DND-41 (cell line): ENCODE results near the gene LRIT2.

Source experiments
- ATAC-seq: fragments of 200-7000 bp; cut with Tn5 transposase; 3 replicates; pipeline ENCODE4 v1.9.1; 2021; ENCODE audit warnings: low read depth; ENCODE audit not compliant: insufficient read depth
- DNase-seq: peaks from one replicate; pipeline ENCODE4 v3.0.0-alpha.2; 2020
- H2AFZ ChIP-seq: 2 replicates; pipeline ENCODE4 v1.6.0; 2012; ENCODE audit warnings: low read depth, low read length
- H3K27ac ChIP-seq: 2 replicates; pipeline ENCODE4 v1.5.1; 2012; ENCODE audit warnings: low read length, inconsistent platforms
- H3K27me3 ChIP-seq: fragments of 200-600 bp; sonication (generic); 2 replicates; pipeline ENCODE4 v1.6.0; 2012; ENCODE audit warnings: low read length, mild to moderate bottlenecking, inconsistent platforms; ENCODE audit not compliant: insufficient read depth, poor library complexity
- H3K36me3 ChIP-seq: 2 replicates; pipeline ENCODE4 v1.5.1; 2012; ENCODE audit warnings: low read length, inconsistent platforms; ENCODE audit not compliant: insufficient read depth
- H3K4me1 ChIP-seq: 2 replicates; pipeline ENCODE4 v1.5.1; 2012; ENCODE audit warnings: mild to moderate bottlenecking, low read length; ENCODE audit not compliant: insufficient read depth
- H3K4me2 ChIP-seq: 2 replicates; pipeline ENCODE4 v1.6.0; 2012; ENCODE audit warnings: mild to moderate bottlenecking, moderate library complexity, low read length, inconsistent platforms; ENCODE audit not compliant: insufficient read depth
- H3K4me3 ChIP-seq, 2 experiments: fragments of 200-600 bp in 1 of 2; shearing (Covaris generic) in 1 of 2; 2 replicates each; pipeline ENCODE4 v1.5.1; 2012 to 2016; ENCODE audit warnings: inconsistent platforms in 2 of 2, low read length in 2 of 2, mild to moderate bottlenecking in 2 of 2, low read depth in 1 of 2, moderate library complexity in 1 of 2
- H3K79me2 ChIP-seq: 2 replicates; pipeline ENCODE4 v1.6.0; 2012; ENCODE audit warnings: low read length, inconsistent platforms; ENCODE audit not compliant: insufficient read depth
- H3K9ac ChIP-seq: 2 replicates; pipeline ENCODE4 v1.6.0; 2012; ENCODE audit warnings: low read depth, mild to moderate bottlenecking, inconsistent platforms, low read length, moderate library complexity
- H3K9me3 ChIP-seq: 2 replicates; pipeline ENCODE4 v1.5.1; 2012; ENCODE audit warnings: low read length, moderate library complexity, mild to moderate bottlenecking, inconsistent platforms; ENCODE audit not compliant: insufficient read depth, severe bottlenecking
- H4K20me1 ChIP-seq: 2 replicates; pipeline ENCODE4 v1.6.0; 2012; ENCODE audit warnings: low read length; ENCODE audit not compliant: insufficient read depth
- CTCF ChIP-seq: IDR thresholded peaks from 2 replicates; pipeline ENCODE4 v1.5.1; 2012; ENCODE audit warnings: borderline replicate concordance, low read length, moderate library complexity, mild to moderate bottlenecking; ENCODE audit not compliant: poor library complexity, severe bottlenecking; ENCODE audit errors: extremely low read depth
- EZH2 ChIP-seq: IDR thresholded peaks from 3 replicates; pipeline ENCODE4 v1.6.1; 2012; ENCODE audit warnings: borderline replicate concordance, low read depth, mild to moderate bottlenecking, moderate library complexity, low read length, inconsistent platforms; ENCODE audit not compliant: severe bottlenecking

The LRIT2 gene

GRCh38 chr10:84241185-84241790, 15.9 kb upstream of the LRIT2 start, which contains the start of gene LRIT1:
Gene LRIT1, minus strand, starts transcription at chr10:84241546. Its CDS starts 107 bp downstream, at chr10:84241439.
- Histone ChIP-seq H3K27ac (no peak within 1 kb of the TSS), H3K79me2 (no peaks in the 10 kb centered on the region), H3K4me1 (no peaks in the 10 kb centered on the region), H3K4me3 (no peak within 1 kb of the TSS), H3K4me2 (no peak within 1 kb of the TSS), H3K27me3 (peaks cover 10% of the 10 kb centered on the region), H3K9ac (no peak within 1 kb of the TSS), H2AFZ (no peak within 1 kb of the TSS), H4K20me1 (no peaks in the 10 kb centered on the region), H3K9me3 (no peaks in the 10 kb centered on the region), H3K36me3 (no peaks in the 10 kb centered on the region)
- TF ChIP-seq CTCF (no peak), EZH2 (no peak)
- no peak for DNase-seq
- ATAC-seq, result no peak

GRCh38 chr10:84238909-84239308, 13.6 kb upstream of the LRIT2 start:
- no peaks in the 10 kb centered on the region for H3K79me2 ChIP-seq
- H4K20me1 ChIP-seq, result no peaks in the 10 kb centered on the region
- H3K9ac ChIP-seq, result no peak overlapping the region
- no peaks in the 10 kb centered on the region for H3K9me3 ChIP-seq
- no peak overlapping the region for H3K4me2 ChIP-seq
- H3K36me3 ChIP-seq, result no peaks in the 10 kb centered on the region
- no peak overlapping the region for H2AFZ ChIP-seq
- TF ChIP-seq CTCF, result no peak
- TF ChIP-seq EZH2, result no peak
- H3K4me1 ChIP-seq, result no peaks in the 10 kb centered on the region
- H3K4me3 ChIP-seq, result no peak overlapping the region
- H3K27me3 ChIP-seq, result peaks cover 8% of the 10 kb centered on the region
- no peak overlapping the region for H3K27ac ChIP-seq
- no peak for ATAC-seq
- DNase-seq, result no peak

GRCh38 chr10:84237199-84238051, 12.1 kb upstream of the LRIT2 start:
- Histone ChIP-seq H3K9ac (no peak overlapping the region), H3K9me3 (no peaks in the 10 kb centered on the region), H3K4me2 (no peak overlapping the region), H2AFZ (no peak overlapping the region), H4K20me1 (no peaks in the 10 kb centered on the region), H3K27ac (no peak overlapping the region), H3K4me1 (no peaks in the 10 kb centered on the region), H3K79me2 (no peaks in the 10 kb centered on the region), H3K27me3 (peaks cover 5% of the 10 kb centered on the region), H3K4me3 (no peak overlapping the region), H3K36me3 (no peaks in the 10 kb centered on the region)
- TF ChIP-seq CTCF, result no peak
- no peak for TF ChIP-seq EZH2
- ATAC-seq (no peak), DNase-seq (no peak)
